K562 (cell line): ENCODE results near the gene APCDD1. TPM values are rescaled to one million over a fixed set of nuclear protein-coding genes. Genes with fewer than 3 reads are reported as not detected.

Experiments
- ATAC-seq: fragments of 200-7000 bp; cut with Tn5 transposase; 3 replicates; pipeline ENCODE4 v1.9.1; 2020; ENCODE audit warnings: moderate library complexity
- BruUV-seq: library from RNA; stranded (reverse); fragments of 400-500 nt; replicated peaks from 2 replicates; lab custom pipeline; 2021; lab: Mats Ljungman, UMichigan
- CTCF ChIA-PET: fragments of 300-600 bp; formaldehyde crosslinking; extraction: SDS; loops from one replicate; lab custom pipeline; 2021; ENCODE audit warnings: low intra/inter-chr PET ratio; lab: Yijun Ruan, JAX
- POLR2A ChIA-PET: fragments of 300-600, 350-650 bp; sonication (Branson Sonifier 250); formaldehyde crosslinking; extraction: SDS; loops from one replicate; lab custom pipeline; 2021; ENCODE audit warnings: antibody characterized with exemption, inconsistent platforms; lab: Yijun Ruan, JAX
- DNase-seq, 4 experiments: peaks; one replicate each; pipeline versions ENCODE4 v3.0.0 to v3.0.0-alpha.2; 2011 to 2018; ENCODE audit warnings: low spot score in 3 of 4, mixed read lengths in 3 of 4; ENCODE audit errors: extremely low read depth in 1 of 4
- FAIRE-seq: peaks from 2 replicates; lab custom pipeline; 2011; peaks lifted over from hg19 to GRCh38; lab: Jason Lieb, UNC
- H2AFZ ChIP-seq: 2 replicates; pipeline ENCODE4 v1.6.0; 2011; ENCODE audit warnings: low read depth, low read length, control low read depth, inconsistent platforms
- H3K27ac ChIP-seq: fragments of 200-600 bp; 3 replicates; pipeline ENCODE4 v1.8.0; 2011; ENCODE audit warnings: low read depth, mild to moderate bottlenecking, control low read depth, inconsistent platforms, low read length, moderate library complexity, mixed read lengths; ENCODE audit errors: extremely low read depth
- H3K27me3 ChIP-seq, 2 experiments: fragments of 300-600 bp in 1 of 2; 2 replicates in 1 of 2; 3 replicates in 1 of 2; pipeline versions ENCODE4 v1.6.0 to v1.8.0; 2011; ENCODE audit warnings: inconsistent platforms in 2 of 2, low read length in 2 of 2, mild to moderate bottlenecking in 1 of 2, mixed read lengths in 1 of 2, moderate library complexity in 1 of 2; ENCODE audit not compliant: control insufficient read depth in 2 of 2, insufficient read depth in 2 of 2
- H3K36me3 ChIP-seq: fragments of 300-600 bp; 3 replicates; pipeline ENCODE4 v1.8.0; 2011; ENCODE audit warnings: mild to moderate bottlenecking, low read length, inconsistent platforms; ENCODE audit not compliant: control insufficient read depth, insufficient read depth
- H3K4me1 ChIP-seq, 2 experiments: fragments of 200-600 bp in 1 of 2; replicated peaks in 1 of 2; 2 replicates in 1 of 2; 3 replicates in 1 of 2; pipeline versions ENCODE4 v1.5.1 to v1.8.0; 2011; ENCODE audit warnings: inconsistent platforms in 2 of 2, low read length in 2 of 2, mild to moderate bottlenecking in 1 of 2, mixed read lengths in 1 of 2, moderate library complexity in 1 of 2; ENCODE audit not compliant: control insufficient read depth in 2 of 2, insufficient read depth in 2 of 2
- H3K4me2 ChIP-seq: 2 replicates; pipeline ENCODE4 v1.6.1; 2011; ENCODE audit warnings: low read length, control low read depth, inconsistent platforms, mixed read lengths; ENCODE audit not compliant: insufficient read depth
- H3K4me3 ChIP-seq: fragments of 200-600 bp; sonication (generic), shearing (Covaris generic); 2 replicates; pipeline ENCODE4 v1.5.1; 2016; ENCODE audit warnings: control low read depth, inconsistent platforms
- H3K79me2 ChIP-seq: fragments of 200-600 bp; 3 replicates; pipeline ENCODE4 v1.8.0; 2011; ENCODE audit warnings: low read length, inconsistent platforms; ENCODE audit not compliant: control insufficient read depth, insufficient read depth
- H3K9ac ChIP-seq, 2 experiments: 2 replicates each; pipeline versions ENCODE4 v1.6.0 to v1.6.1; 2011; ENCODE audit warnings: low read depth in 2 of 2, low read length in 2 of 2, control low read depth in 1 of 2, inconsistent platforms in 1 of 2, mild to moderate bottlenecking in 1 of 2, mixed read lengths in 1 of 2; ENCODE audit not compliant: insufficient read depth in 1 of 2
- H3K9me1 ChIP-seq: one replicate; pipeline ENCODE4 v1.6.0; 2011; ENCODE audit warnings: inconsistent platforms, mild to moderate bottlenecking, low read length, moderate library complexity; ENCODE audit not compliant: control insufficient read depth, insufficient read depth
- H3K9me3 ChIP-seq: replicated peaks from 2 replicates; pipeline ENCODE4 v1.5.1; 2011; ENCODE audit warnings: low read depth, low read length, inconsistent platforms; ENCODE audit not compliant: control insufficient read depth, insufficient read depth
- H4K20me1 ChIP-seq: replicated peaks from 2 replicates; pipeline ENCODE4 v1.6.1; 2011; ENCODE audit warnings: low read length, inconsistent platforms, mixed read lengths; ENCODE audit not compliant: control insufficient read depth, insufficient read depth
- BHLHE40 ChIP-seq: IDR thresholded peaks from 2 replicates; pipeline ENCODE4 v1.6.1; 2011; ENCODE audit warnings: low read length, improper control_type of control experiment
- ETV1 ChIP-seq: fragments of 450-650 bp; conservative IDR thresholded peaks from 2 replicates; pipeline ENCODE4 v1.6.1; 2016; ENCODE audit warnings: missing genetic modification characterization, control low read depth, low read depth, missing compliant biosample characterization
- HDAC6 ChIP-seq: IDR thresholded peaks from 2 replicates; pipeline ENCODE4 v1.6.1; 2012; ENCODE audit warnings: low read depth, mild to moderate bottlenecking, control low read depth, inconsistent platforms, low read length, moderate library complexity
- KDM5B ChIP-seq: fragments of 200-600 bp; sonication (generic); IDR thresholded peaks from 2 replicates; pipeline ENCODE4 v1.6.1; 2012; ENCODE audit warnings: low read depth, mild to moderate bottlenecking, moderate library complexity, low read length, control low read depth, inconsistent platforms; ENCODE audit not compliant: insufficient replicate concordance
- MCM7 ChIP-seq, 2 experiments: fragments of 450-650 bp; IDR thresholded peaks; 2 replicates each; pipeline ENCODE4 v1.6.1; 2016 to 2018
- NELFE ChIP-seq: IDR thresholded peaks from 2 replicates; pipeline ENCODE4 v1.6.1; 2011; ENCODE audit warnings: mild to moderate bottlenecking; ENCODE audit not compliant: insufficient read depth, insufficient read length
- NFYB ChIP-seq: IDR thresholded peaks from 2 replicates; pipeline ENCODE4 v1.6.1; 2011; ENCODE audit warnings: mild to moderate bottlenecking, moderate library complexity; ENCODE audit not compliant: insufficient read length; ENCODE audit errors: extremely low read depth
- NONO ChIP-seq, 2 experiments: fragments of 200-400 bp in 1 of 2; fragments of 450-650 bp in 1 of 2; formaldehyde crosslinking in 1 of 2; IDR thresholded peaks; 2 replicates each; pipeline ENCODE4 v1.6.1; 2017; ENCODE audit warnings: low read depth in 2 of 2, mild to moderate bottlenecking in 2 of 2, moderate library complexity in 2 of 2, low read length in 1 of 2
- NR2C2 ChIP-seq, 2 experiments: fragments of 200-800 bp in 1 of 2; sonication (Bioruptor generic) in 1 of 2; sonication (generic) in 1 of 2; formaldehyde crosslinking in 1 of 2; IDR thresholded peaks; 2 replicates each; pipeline versions ENCODE4 v1.6.1 to v1.8.0; 2016 to 2022; ENCODE audit warnings: mild to moderate bottlenecking in 1 of 2, missing compliant biosample characterization in 1 of 2, missing genetic modification characterization in 1 of 2, missing genetic modification reagents in 1 of 2
- POLR2H ChIP-seq: IDR thresholded peaks from 2 replicates; pipeline ENCODE4 v1.6.1; 2016; ENCODE audit warnings: missing genetic modification characterization, low read depth, mild to moderate bottlenecking, control low read depth, missing compliant biosample characterization, moderate library complexity
- RFX7 ChIP-seq: fragments of 250-450 bp; sonication (Bioruptor Pico); IDR thresholded peaks from 2 replicates; pipeline ENCODE4 v1.5.1; 2021; ENCODE audit warnings: mild to moderate bottlenecking
- SAFB2 ChIP-seq: fragments of 200-400 bp; formaldehyde crosslinking; IDR thresholded peaks from 2 replicates; pipeline ENCODE4 v1.6.1; 2018; ENCODE audit warnings: borderline replicate concordance, low read length, low read depth, moderate library complexity; ENCODE audit not compliant: severe bottlenecking
- SMAD1 ChIP-seq: fragments of 150-350 bp; IDR thresholded peaks from 2 replicates; pipeline ENCODE4 v1.6.1; 2014; ENCODE audit warnings: low read length, low read depth; ENCODE audit not compliant: partially characterized antibody
- SMC3 ChIP-seq: conservative IDR thresholded peaks from 2 replicates; pipeline ENCODE4 v1.6.1; 2011; ENCODE audit warnings: low read depth, low read length, improper control_type of control experiment; ENCODE audit not compliant: insufficient read depth
- SNIP1 ChIP-seq: fragments of 450-650 bp; IDR thresholded peaks from 2 replicates; pipeline ENCODE4 v1.7.1; 2017; ENCODE audit warnings: low read depth, mild to moderate bottlenecking
- ZBTB17 ChIP-seq: fragments of 450-650 bp; formaldehyde crosslinking; IDR thresholded peaks from 2 replicates; pipeline ENCODE4 v1.4.0; 2020; ENCODE audit warnings: mild to moderate bottlenecking
- ZFP30 ChIP-seq: fragments of 250-450 bp; sonication (Bioruptor Pico); IDR thresholded peaks from 2 replicates; pipeline ENCODE4 v1.8.0; 2022; ENCODE audit warnings: moderate library complexity, mild to moderate bottlenecking, inconsistent platforms, borderline replicate concordance
- ZNF347 ChIP-seq: fragments of 450-650 bp; formaldehyde crosslinking; IDR thresholded peaks from 2 replicates; pipeline ENCODE4 v1.4.0; 2020; ENCODE audit warnings: low read depth, mild to moderate bottlenecking, moderate library complexity
- ZNF717 ChIP-seq: fragments of 250-450 bp; sonication (Bioruptor Pico); IDR thresholded peaks from 2 replicates; pipeline ENCODE4 v1.5.0; 2021
- WGBS: fragments of 100-300 bp; shearing (Covaris generic); methylation state at CpG from one replicate; pipeline ENCODE4 v1.1.6; 2016; ENCODE audit warnings: low coverage, mixed read lengths; ENCODE audit not compliant: insufficient coverage; ENCODE audit errors: missing lambda C conversion rate; 5-methylcytosine and 5-hydroxymethylcytosine counted together
- in situ Hi-C: fragments of 300-500 bp; cut with MboI; formaldehyde crosslinking; loops from 4 replicates; pipeline ENCODE4 v1.15.0; 2018; ENCODE audit warnings: inconsistent platforms, mixed read lengths
- intact Hi-C: fragments of 100-400 bp; cut with micrococcal nuclease; formaldehyde crosslinking; loops from 2 replicates; pipeline ENCODE4 v1.14.2; 2022
- polyA plus RNA-seq, 8 experiments: library from polyadenylated mRNA; depleted of rRNA in 4 of 8; stranded (reverse) in 5 of 8; unstranded in 3 of 8; fragments of >200 nt; fragmentation: Nextera tagmentation in 2 of 8; fragmentation: Illumina TruSeq in 1 of 8; extraction: Ambion mirVana in 2 of 8; extraction: Trizol in 1 of 8; gene quantifications; 2 replicates each; pipeline versions ENCODE4 v1.2.1 to v1.2.3, GENCODE V29; 2011 to 2014; ENCODE audit warnings: inconsistent platforms in 1 of 8, missing spikeins in 1 of 8
- total RNA-seq, 7 experiments: library from RNA; depleted of rRNA in 6 of 7; stranded (reverse); fragments of >200 nt in 6 of 7; fragmentation: Illumina TruSeq in 2 of 7; extraction: Trizol in 2 of 7; gene quantifications; 2 replicates each; pipeline versions ENCODE4 v1.2.1 to v1.2.3, GENCODE V29; 2011 to 2021; ENCODE audit warnings: low replicate concordance in 1 of 7
- TF ChIP-seq, protein P1 (sequence below): sonication (generic); formaldehyde crosslinking; IDR thresholded peaks from 2 replicates; pipeline ENCODE4 v1.8.0; 2022; ENCODE audit warnings: mild to moderate bottlenecking, missing genetic modification reagents

Gene APCDD1
- total and polyA plus RNA-seq, 9 of the 15 experiments (the other 6 are each of a cell fraction or from before 2014, with no cell fraction given) = 0.07 TPM; not detected in 8

DNA sequence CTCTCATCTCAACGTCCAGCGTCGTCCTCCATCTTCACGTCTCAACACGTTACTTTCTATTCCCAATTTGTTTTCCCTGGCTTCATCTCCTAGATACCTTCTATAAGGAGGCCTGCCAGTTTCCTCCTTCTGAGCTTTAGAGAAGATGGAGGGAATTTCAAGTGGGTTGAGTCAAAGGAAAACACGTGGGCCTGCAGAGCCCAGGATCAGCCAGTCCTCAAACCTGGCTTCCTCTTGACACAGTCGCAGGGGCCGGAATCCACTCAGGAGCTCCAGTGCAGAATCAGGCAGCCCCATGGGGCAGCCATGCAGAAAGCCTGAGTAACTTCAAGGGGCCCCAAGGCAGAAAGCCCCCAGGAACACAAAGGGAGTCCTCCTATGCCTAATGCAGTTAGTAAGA, 14.5 kb upstream of the APCDD1 start:
- WGBS = under 1% methylated on average over 8 of the region's 8 CpGs

DNA sequence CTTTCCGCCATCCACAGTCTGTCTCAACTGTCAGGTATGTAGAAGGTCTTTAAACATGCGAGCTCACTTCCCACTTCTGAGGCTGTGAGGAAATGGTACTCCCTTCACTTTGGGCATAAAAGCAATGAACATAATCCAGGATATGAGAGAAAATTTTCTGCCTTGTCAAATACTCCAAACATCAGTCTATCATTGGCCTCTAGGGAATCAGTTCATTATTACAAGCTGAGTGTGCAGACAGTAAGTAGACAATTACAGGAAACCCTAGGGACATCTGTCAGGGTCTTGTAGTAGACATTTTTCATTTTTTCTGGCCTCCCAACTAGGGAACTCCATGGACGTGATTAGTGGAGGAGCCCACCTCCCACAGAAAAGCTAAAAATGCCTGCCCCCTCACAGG, 13.6 kb upstream of the APCDD1 start:
- in situ Hi-C loops = no loop called here
- FAIRE-seq (no peak), ATAC-seq (no peak), DNase-seq (no peak)
- ChIA-PET CTCF (no interaction called here), POLR2A (interaction anchor here (1.0 to 1.5 kb wide), 2 partner anchors 46 to 76 kb away, joined by 3 read pairs; no protein-coding TSS in a partner anchor)
- peaks cover 3% of the 10 kb centered on the region; the same call in 1 of the 2 replicates for H4K20me1 ChIP-seq
- H3K4me2 ChIP-seq = no peak overlapping the region
- peaks cover 19 to 34% of the 10 kb centered on the region in 2 experiments for H3K27me3 ChIP-seq
- H3K79me2 ChIP-seq = no peaks in the 10 kb centered on the region
- no peaks in the 10 kb centered on the region for H3K9me1 ChIP-seq
- no peak overlapping the region for H3K27ac ChIP-seq
- H3K4me1 ChIP-seq = no peaks in the 10 kb centered on the region
- H3K4me3 ChIP-seq = no peak overlapping the region
- no peaks in the 10 kb centered on the region for H3K36me3 ChIP-seq
- no peaks in the 10 kb centered on the region for H3K9me3 ChIP-seq
- intact Hi-C loops = no loop called here
- 0% methylated on average over 3 of the region's 3 CpGs for WGBS
- H3K9ac ChIP-seq = no peak overlapping the region
- no peak overlapping the region for H2AFZ ChIP-seq
- no TSS peak for BruUV-seq
- no peak for TF ChIP-seq SMC3
- no peak for TF ChIP-seq POLR2H (tag)
- no peak for TF ChIP-seq ZNF347 (CRISPR knock-in tag)
- TF ChIP-seq ZNF717 = no peak
- TF ChIP-seq NFYB = no peak
- no peak for TF ChIP-seq KDM5B
- TF ChIP-seq NELFE = no peak
- no peak for TF ChIP-seq ZBTB17 (CRISPR knock-in tag)
- TF ChIP-seq NONO (IDR thresholded peaks at IDR 0.05; ENCODE audit: low read depth in 2 of 2, low read length in 1 of 2) = no peak
- TF ChIP-seq, protein P1, sequence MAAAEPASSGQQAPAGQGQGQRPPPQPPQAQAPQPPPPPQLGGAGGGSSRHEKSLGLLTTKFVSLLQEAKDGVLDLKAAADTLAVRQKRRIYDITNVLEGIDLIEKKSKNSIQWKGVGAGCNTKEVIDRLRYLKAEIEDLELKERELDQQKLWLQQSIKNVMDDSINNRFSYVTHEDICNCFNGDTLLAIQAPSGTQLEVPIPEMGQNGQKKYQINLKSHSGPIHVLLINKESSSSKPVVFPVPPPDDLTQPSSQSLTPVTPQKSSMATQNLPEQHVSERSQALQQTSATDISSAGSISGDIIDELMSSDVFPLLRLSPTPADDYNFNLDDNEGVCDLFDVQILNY (CRISPR knock-in tag) = no peak
- no peak for TF ChIP-seq NR2C2 (CRISPR knock-in tag; IDR thresholded peaks at IDR 0.05)
- TF ChIP-seq NR2C2 (tag; IDR thresholded peaks at IDR 0.05) = no peak
- TF ChIP-seq MCM7 (IDR thresholded peaks at IDR 0.05) = no peak
- no peak for TF ChIP-seq ZFP30

More for the DNA sequence above, 14.5 kb upstream of the APCDD1 start:
- H3K9me3 ChIP-seq = no peaks in the 10 kb centered on the region
- ChIA-PET CTCF (no interaction called here), POLR2A (interaction anchor here (1.1 kb wide), 1 partner anchor 309 kb away, joined by 3 read pairs; no protein-coding TSS in a partner anchor)
- H3K9ac ChIP-seq = no peak overlapping the region
- in situ Hi-C loops (no loop called here), intact Hi-C loops (no loop called here)
- no peak overlapping the region for H2AFZ ChIP-seq
- no peak for ATAC-seq
- H4K20me1 ChIP-seq = peaks cover 3% of the 10 kb centered on the region; the same call in 1 of the 2 replicates
- no peak overlapping the region for H3K27ac ChIP-seq
- TF ChIP-seq RFX7 (CRISPR knock-in tag) = no peak
- no peak for TF ChIP-seq SNIP1
- TF ChIP-seq SAFB2 = no peak
- TF ChIP-seq ETV1 (tag) = no peak
- TF ChIP-seq BHLHE40 = no peak
- no peak for TF ChIP-seq SMAD1
- no peak for TF ChIP-seq HDAC6
- no peaks in the 10 kb centered on the region for H3K4me1 ChIP-seq
- peaks cover 13 to 30% of the 10 kb centered on the region in 2 experiments; a peak in 4 of 5 replicates for H3K27me3 ChIP-seq
- H3K4me2 ChIP-seq = no peak overlapping the region
- FAIRE-seq = no peak
- H3K36me3 ChIP-seq = no peaks in the 10 kb centered on the region
- no peak overlapping the region for H3K4me3 ChIP-seq
- BruUV-seq = no TSS peak
- no peaks in the 10 kb centered on the region for H3K9me1 ChIP-seq
- DNase-seq = no peak
- H3K79me2 ChIP-seq = no peaks in the 10 kb centered on the region
